ENCODE results near the gene BCL2L14.

GRCh38 chr12:12036901-12037300, 33.8 kb upstream of the BCL2L14 start:
- TF ChIP-seq, protein P1, sequence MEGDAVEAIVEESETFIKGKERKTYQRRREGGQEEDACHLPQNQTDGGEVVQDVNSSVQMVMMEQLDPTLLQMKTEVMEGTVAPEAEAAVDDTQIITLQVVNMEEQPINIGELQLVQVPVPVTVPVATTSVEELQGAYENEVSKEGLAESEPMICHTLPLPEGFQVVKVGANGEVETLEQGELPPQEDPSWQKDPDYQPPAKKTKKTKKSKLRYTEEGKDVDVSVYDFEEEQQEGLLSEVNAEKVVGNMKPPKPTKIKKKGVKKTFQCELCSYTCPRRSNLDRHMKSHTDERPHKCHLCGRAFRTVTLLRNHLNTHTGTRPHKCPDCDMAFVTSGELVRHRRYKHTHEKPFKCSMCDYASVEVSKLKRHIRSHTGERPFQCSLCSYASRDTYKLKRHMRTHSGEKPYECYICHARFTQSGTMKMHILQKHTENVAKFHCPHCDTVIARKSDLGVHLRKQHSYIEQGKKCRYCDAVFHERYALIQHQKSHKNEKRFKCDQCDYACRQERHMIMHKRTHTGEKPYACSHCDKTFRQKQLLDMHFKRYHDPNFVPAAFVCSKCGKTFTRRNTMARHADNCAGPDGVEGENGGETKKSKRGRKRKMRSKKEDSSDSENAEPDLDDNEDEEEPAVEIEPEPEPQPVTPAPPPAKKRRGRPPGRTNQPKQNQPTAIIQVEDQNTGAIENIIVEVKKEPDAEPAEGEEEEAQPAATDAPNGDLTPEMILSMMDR (optimal IDR thresholded peaks at IDR 0.05 in 1 of 3, IDR thresholded peaks at IDR 0.05 in 1 of 3, conservative IDR thresholded peaks at IDR 0.05 in 1 of 3; ENCODE audit: extremely low read depth in 1 of 3, insufficient read depth in 2 of 3, low read length in 3 of 3): no peak
- TF ChIP-seq EZH2 (IDR thresholded peaks at IDR 0.05; ENCODE audit: low read length): no peak
